GM19468 (cell line): ENCODE measurements around the gene TAOK3.
"Not testable (repeated sequence)": the region's sequence is repeated elsewhere in the genome, so short reads cannot be mapped to it uniquely, and the experiment has no call there.

Source experiments
- ATAC-seq: cut with Tn5 transposase; IDR thresholded peaks from one replicate; pipeline ENCODE4 v1.9.1; 2021; ENCODE audit warnings: mild to moderate bottlenecking, moderate library complexity, moderate number of reproducible peaks; ENCODE audit not compliant: unreplicated experiment; ENCODE audit errors: extremely low read depth

Gene TAOK3

DNA sequence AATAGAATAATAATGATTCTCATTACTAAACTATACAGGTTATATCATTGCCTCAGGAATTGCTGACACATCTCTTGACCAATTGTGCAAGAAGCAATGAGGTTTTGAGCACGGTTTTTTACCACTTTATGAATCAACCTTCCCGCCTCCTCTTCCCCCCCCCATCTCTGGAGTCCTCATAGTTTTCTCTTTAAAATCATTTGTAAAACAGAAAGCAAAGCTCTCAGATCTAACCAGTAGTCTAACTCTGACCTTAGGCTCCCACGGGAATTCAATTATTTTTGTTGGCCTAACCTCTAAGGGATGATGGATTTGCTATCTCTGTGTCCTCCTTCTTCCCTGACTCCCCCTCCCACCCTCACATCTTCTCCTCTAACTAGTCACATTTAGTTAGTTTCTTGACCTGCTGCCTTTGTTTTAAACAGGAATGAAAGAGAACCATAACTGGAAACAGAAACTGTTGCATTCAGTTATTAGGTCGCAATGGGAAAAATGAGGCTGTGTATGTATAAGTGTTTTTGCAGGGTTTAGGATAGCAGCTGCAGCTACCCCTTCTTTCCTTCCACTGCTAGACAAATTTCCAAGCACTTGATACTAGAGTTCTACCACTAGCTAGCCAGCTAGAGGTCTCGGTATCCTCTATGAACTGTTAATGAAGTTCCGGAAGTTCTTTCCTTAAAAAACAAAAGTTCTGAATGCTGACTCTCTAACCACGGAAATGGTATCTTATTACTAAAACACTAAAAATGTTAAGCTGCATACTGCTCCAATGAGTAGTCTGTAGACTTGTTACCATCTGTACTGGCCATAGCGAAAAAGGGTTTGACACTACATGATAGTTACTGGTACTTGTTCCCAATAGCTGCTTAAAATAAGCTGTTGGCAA lies 65.4 kb downstream of the TAOK3 start:
- no peak for ATAC-seq

DNA sequence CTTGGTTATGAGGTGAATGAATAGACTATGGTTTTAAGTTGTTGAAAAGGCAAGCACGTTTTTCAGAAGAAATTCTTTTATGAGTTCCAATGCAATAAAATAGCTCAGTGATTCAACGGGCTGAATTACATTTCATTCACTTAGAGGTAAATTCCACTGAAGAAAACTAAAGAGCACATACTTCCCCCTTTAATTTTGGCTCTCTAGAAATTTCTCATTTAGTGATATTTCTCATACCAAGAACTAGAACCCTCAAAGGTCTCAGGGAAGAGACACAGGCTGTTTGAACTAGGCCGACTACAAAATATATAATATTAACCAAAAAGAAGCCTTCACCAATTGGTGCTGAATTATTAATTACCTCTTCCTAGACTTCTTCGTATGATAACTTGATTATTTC lies 68.6 kb downstream of the TAOK3 start:
- no peak for ATAC-seq

DNA sequence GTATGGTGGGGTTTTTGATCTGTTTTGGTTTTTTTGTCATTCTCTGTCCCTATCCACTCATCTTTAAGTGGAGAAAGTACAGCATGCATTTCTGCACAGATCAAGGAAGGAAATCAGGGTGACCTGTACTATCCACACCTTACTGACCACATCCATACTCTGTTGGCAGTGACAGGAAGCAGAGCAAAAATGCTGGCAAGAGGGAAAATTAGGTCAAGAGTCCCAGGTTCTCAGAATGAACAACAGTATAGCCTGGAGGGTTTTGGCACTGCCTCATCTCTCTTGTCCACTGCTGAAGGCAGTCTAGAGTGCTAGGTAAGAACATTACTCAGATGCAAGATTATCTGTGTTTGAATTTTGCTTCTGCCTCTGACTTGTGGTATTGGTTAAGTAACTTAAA lies 70.7 kb downstream of the TAOK3 start:
- ATAC-seq, result no peak

DNA sequence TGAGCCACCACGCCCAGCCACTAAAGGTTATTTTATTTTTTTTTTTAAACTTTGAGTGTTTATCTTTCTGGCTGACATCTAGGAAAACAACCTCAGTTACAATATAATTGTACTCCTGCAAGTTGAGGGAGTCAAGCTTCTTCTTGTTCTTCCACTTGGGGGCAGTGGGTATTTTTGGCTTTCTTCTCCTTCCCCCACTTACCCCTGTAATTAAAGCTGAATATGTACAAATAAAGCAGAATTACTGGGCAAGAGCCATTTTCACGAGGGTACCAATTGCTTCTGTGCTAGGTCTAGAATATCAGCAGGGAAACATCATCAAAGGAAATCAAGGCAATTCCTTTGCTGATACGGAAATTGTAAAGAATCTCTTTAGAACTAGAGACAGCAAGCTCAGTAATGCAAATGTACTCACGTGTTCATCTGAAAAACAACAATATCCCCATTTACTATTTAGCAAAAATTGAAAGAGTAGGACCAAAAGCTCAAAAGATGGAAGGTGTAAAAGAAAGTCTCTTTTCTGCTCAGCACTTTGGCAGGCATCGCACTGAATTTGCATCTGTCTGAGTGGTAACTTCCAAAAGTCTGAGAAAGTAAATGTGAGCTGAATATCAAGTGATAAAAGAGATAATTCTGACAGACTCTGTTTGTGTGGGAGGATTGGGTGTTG lies 72.8 kb downstream of the TAOK3 start:
- ATAC-seq, result no peak

DNA sequence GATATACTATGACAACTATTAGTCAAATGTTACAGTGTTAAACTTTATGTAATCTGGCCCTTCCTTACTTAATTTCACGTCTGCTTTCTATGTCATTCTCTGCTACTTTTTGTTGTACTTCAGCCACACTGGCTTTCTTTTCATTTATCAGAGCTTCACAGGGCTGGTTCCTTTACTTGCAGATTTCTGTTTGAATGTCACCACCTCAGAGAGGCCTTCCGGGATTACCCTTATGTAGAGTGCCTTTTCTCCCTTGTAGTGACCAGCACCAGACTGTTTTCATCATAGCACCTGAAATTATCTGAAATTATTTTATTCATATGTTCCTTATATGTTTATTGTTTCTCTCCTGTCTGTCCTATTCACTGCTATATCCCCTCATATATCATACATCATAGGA lies 75.4 kb downstream of the TAOK3 start:
- ATAC-seq, result no peak

DNA sequence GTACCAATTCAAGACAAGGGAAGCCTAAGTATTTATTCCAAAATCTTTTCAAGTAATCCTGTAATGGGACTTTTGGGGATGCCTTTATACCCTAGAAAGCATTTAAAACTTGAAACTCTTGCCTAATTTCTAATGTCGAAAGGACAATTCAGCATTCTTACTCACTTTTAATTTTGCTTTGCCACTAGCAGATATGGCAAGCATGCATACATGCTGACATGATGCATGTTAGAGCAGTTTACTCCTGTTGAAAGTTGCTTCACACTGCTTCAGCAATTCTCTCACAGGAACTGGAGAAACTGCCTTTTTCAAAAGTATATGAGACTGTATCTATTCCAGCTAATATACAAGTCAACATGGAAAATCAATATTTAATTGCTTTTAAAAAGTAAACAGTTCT lies 79.9 kb downstream of the TAOK3 start:
- ATAC-seq, result no peak

DNA sequence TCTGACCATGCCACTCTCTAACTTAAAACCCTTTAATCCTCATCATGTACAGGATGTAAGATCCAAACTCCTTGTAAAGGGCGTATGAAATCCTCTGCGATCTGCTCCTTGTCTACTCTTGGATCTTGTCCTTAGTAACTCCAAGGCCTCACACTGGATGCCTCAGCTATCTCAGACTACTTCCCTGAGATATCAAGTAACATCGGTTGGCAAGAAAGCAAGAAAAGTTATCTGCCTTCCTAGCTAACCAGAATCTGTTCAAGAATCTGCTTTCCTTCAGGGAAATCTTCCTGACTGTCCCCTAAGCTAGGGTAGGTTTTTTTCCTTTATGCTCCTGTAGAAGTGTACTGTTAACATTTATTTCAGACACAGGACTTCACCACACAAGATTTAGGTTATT lies 82.6 kb downstream of the TAOK3 start:
- no peak for ATAC-seq

DNA sequence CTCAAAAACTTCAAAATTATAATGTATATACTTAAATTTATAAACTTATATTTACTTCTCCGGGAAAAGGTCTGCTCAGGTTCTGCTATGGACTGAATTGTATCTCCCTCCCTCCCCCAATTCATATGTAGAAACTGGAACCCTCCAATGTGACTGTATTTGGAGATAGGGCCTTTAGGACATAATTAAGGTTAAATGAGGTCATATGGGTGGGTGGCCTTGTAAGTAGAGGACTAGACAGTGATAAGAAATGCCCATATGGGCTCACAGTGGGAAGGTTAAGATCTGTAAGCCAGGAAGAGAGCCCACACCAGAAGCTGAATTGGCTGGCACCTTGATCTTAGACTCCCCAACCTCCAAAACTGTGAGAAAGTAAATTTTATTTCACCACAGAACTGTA lies 84.5 kb downstream of the TAOK3 start:
- no peak for ATAC-seq

DNA sequence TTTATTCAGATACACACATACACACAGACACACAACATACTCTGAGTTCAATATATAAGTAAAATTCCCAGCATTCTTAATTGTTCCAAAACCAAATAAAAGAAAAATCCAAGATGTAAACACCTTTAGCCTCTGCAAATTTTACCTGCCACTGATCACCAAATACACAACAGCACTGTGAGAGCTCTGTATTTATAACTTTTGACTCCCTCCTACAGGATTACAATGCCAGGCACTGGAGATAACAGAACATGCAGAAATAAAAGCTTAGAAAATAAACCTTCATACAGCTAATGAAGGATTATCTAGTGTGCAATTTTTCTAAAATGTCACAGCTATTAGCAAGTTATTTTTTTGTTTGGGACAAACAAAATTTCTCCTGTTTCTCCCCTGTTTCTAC lies 85.0 kb downstream of the TAOK3 start:
- no peak for ATAC-seq

DNA sequence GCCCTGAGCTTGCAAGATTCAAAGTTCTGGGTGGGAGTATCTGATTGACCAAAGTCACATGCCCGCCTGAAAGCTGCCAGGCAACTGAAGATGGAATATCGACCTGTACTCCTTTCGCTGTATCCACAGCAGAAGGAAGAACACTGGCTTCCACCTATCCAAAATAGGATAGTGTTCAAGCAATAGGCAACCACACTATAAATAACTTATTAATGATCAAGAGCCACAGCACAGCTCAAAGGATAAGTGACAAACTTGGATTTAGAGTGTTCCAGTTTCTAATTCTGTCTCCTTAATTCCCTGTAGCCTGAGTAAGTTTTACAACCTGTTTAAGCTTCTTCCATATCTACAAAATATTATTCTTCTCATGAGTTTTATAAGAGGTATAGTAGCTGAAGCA lies 89.9 kb downstream of the TAOK3 start:
- ATAC-seq, result no peak

DNA sequence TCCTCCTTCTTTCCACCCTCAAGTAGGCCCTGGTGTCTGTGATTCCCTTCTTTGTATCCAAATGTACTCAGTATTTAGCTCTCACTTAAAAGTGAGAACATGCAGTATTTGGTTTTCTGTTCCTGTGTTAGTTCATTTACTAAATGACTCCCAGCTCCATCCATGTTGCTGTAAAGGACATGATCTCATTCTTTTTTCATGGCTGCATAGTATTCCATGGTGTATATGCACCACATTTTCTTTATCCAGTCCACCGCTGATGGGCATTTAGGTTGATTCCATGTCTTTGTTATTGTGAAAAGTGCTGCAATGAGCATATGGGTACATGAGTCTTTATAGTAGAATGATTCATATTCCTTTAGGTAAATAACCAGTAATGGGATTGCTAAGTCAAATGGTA lies 94.4 kb downstream of the TAOK3 start:
- ATAC-seq, result not testable (repeated sequence)

DNA sequence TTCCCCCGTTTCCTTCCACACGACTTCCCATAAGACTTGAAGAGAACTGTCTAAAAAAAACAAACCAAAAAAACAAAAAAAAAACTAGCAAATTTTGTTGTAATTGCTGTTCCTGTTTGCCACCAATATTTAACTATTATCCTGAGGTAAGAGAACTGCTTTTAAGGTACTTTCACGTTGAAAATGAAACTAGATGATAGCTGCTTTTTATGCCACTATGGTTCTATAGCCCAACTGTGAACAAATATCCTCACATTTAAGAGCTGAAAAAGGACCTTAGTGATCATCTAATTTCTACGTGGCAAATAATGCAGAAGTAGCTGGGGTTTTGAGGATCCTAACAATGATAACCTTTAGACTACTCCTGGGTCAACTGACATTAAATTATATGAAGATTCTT lies 98.6 kb downstream of the TAOK3 start:
- no peak for ATAC-seq

DNA sequence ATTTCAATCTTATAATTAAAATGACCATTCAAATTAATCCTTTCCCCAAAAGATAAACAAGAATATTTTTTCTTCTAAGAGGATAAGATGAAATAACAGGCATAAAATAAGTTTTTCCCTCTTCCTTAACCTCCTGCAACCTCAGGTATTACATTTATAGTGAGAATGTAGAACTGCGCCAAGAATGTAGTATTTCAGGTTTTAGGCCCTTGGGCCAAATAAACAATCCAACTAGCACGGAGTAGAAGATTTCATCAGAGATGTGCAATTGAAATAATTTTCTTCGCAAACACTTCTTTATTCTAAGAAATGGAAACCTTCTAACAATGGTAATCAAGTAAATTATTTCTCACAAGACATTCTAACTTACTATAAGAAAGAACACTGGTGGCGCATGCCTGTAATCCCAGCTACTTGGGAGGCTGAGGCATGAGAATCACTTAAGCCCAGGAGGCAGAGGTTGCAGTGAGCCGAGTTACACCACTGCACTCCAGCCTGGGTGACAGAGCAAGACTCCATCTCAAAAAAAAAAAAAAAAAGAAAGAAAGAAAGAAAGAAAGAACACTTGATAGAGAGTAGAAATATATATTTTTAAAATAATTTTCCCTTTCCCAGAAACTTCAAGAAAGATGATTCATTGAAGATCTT lies 100.8 kb downstream of the TAOK3 start:
- no peak for ATAC-seq

DNA sequence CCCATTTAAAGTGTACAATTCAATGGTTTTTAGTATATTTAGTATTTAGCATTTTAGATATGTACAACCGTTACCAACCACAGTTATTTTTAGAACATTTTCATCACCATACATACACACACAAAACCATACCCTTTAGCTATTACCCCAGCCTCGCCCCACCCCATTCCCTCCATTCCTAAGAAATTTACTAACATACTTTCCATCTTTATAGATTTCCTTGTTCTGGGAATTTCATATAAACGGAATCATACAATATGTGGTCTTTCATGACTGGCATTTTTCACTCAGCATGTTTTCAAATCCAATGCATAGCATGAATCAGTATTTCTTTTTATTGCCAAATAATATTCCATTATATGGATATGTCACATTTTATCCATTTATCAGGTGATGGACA lies 101.5 kb downstream of the TAOK3 start:
- no peak for ATAC-seq

DNA sequence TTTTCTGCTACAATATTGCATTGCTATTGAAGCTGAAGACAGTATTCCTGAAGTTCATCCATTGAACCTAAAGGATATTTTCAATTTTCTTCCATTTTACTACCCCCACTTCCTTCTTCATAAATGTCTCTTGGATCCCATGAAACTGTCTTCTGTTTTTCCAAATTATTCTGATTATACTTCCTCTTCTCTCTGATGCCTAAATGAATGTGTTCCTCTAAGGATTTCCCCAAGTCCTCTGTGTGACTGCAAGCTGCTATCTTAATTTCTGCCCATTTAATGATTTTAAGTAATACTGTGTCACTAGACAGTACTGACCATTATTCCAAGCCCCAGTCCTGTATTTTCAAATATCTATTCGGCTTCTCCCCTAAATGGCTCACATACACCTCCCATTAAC lies 102.9 kb downstream of the TAOK3 start:
- no peak for ATAC-seq

DNA sequence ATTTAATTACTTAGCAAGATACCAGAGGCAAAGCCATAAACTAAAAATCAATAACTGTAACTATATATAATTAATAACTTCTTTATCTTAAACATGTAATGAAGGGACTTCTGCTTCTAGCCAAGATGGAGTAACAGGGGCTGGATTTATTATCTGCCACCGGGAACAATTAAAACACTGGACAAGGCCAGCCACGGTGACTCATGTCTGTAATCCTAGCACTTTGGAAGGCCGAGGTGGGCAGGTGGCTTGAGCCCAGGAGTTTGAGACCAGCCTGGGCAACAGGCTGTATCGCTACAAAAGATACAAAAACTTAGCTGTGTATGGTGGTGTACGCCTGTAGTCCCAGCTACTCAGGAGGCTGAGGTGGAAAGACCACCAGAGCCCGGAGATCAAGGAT lies 113.6 kb downstream of the TAOK3 start:
- ATAC-seq, result no peak

DNA sequence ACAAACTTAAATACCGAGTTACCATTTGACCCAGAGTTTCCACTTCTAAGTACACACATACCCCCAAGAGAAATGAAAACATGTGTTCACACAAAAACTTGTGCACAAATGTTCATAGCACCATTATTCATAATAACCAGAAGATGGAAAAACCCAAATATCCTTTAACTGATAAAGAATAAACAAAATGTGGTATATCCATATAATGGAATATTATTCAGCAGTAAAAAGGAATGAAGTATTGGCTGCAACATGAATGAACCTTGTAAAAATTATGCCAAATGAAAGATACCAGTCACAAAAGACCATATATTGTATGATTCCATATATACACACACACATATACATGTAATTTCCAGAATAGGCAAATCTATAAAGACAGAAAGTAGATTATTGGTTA lies 116.4 kb downstream of the TAOK3 start:
- no peak for ATAC-seq

DNA sequence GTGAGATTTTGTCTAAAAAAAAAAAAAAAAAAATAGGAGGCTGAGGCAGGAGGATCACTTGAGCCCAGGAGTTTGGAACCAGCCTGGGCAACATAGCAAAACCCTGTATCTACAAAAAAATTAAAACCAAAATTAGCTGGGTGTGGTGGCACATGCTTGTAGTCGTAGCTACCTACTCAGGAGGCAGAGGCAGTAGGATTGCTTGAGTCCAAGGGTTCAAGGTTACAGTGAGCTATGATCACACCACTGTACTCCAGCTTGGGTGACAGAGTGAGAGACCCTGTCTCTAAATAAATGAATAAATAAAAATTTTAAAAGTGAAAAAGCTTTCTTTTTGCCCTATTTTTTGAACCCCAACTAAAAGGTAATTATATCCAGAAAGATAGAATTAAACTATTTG lies 123.2 kb downstream of the TAOK3 start:
- ATAC-seq, result no peak

DNA sequence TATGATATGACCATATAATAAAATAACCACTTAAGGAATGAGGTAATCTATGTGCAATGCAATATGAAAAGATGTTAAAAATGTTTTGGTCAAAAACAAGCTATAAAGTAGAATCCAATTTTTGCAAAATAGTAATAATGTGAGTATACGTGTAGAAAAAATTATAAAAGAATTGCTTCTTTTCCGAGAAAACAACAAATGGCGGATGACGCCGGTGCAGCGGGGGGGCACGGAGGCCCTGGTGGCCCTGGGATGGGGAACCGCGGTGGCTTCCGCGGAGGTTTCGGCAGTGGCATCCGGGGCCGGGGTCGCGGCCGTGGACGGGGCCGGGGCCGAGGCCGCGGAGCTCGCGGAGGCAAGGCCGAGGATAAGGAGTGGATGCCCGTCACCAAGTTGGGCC lies 126.8 kb downstream of the TAOK3 start:
- not testable (repeated sequence) for ATAC-seq

DNA sequence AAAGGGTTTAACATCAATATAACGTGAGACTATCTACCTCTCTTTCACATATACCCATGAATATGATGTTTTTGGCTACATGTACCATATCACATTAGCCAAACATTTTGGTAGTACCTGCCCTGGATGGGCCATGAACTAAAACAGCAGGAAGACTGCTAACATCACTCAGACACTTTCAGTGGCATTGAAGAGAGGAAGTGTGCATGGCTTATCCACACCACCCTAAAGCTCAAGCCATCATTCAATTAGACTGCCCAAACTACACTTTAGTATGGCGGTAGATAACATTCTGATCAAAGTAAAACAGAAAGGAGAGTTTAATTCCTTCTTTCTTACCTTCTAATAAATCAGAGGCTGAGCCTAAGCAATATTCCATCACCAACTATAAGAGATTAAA lies 133.8 kb downstream of the TAOK3 start:
- no peak for ATAC-seq

DNA sequence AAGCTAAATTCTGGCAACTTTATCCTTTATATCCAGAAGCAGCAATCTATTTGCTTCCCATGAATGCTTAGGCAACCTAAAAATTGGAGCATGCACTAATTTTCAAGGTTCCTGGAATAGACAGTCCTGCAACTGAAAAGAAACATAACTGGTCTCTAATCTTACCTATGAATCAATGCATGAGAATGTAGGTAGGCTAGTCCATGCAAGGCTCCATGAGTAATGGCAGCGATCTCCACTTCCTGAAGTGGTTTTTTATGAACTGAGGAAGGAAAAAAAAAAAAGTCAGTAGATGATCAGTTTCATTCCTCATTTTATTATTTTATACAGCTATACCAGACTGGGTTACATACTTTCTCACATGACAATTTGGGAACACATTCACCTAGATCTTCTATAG lies 134.8 kb downstream of the TAOK3 start:
- ATAC-seq, result no peak
